ENCODE measurements around the gene NAA10.
A peak's percentile ranks its signal among the peaks of the same experiment; 100 is the strongest.

NAA10 gene

GRCh38 chrX:153941336-153942252 is 6.8 kb upstream of the NAA10 start (continued):
- no peak for TF ChIP-seq ZBTB26 (tag by site-specific recombination; optimal IDR thresholded peaks at IDR 0.05)
- no peak for TF ChIP-seq ZNF510 (tag by site-specific recombination; IDR thresholded peaks at IDR 0.05; ENCODE audit: insufficient replicate concordance)
- TF ChIP-seq ZNF341 (tag by site-specific recombination; IDR thresholded peaks at IDR 0.05; ENCODE audit: low read depth), result peak; percentile 38; the same call in 1 of the 2 replicates
- TF ChIP-seq PRDM1 (tag by site-specific recombination; IDR thresholded peaks at IDR 0.05), result no peak
- no peak for TF ChIP-seq HOXA7 (CRISPR knock-in tag; IDR thresholded peaks at IDR 0.05; ENCODE audit: borderline replicate concordance)
- TF ChIP-seq ZNF549 (tag by site-specific recombination; IDR thresholded peaks at IDR 0.05), result no peak
- no peak for TF ChIP-seq ZNF404 (tag by site-specific recombination; IDR thresholded peaks at IDR 0.05)
- peak; percentile 38; the same call in 1 of the 2 replicates for TF ChIP-seq ZBTB20 (tag by site-specific recombination; IDR thresholded peaks at IDR 0.05)
- TF ChIP-seq ZSCAN5A (tag by site-specific recombination; IDR thresholded peaks at IDR 0.05), result no peak
- TF ChIP-seq KLF7 (tag by site-specific recombination; IDR thresholded peaks at IDR 0.05; ENCODE audit: borderline replicate concordance), result no peak
- TF ChIP-seq KLF1 (tag by site-specific recombination; IDR thresholded peaks at IDR 0.05), result peak; percentile 58
- no peak for TF ChIP-seq ZSCAN23 (tag by site-specific recombination; IDR thresholded peaks at IDR 0.05)
- no peak for TF ChIP-seq ZNF596 (tag by site-specific recombination; IDR thresholded peaks at IDR 0.05)
- TF ChIP-seq ZNF521 (tag by site-specific recombination; IDR thresholded peaks at IDR 0.05), result no peak
- no peak for TF ChIP-seq ZNF169 (tag by site-specific recombination; IDR thresholded peaks at IDR 0.05)
- TF ChIP-seq ZFP41 (tag by site-specific recombination; IDR thresholded peaks at IDR 0.05; ENCODE audit: borderline replicate concordance), result no peak
- TF ChIP-seq ZSCAN16 (tag by site-specific recombination; IDR thresholded peaks at IDR 0.05), result no peak

GRCh38 chrX:153939573-153939972 is 4.7 kb upstream of the NAA10 start:
- no peak overlapping the region for H3K4me3 ChIP-seq (ENCODE audit: low read depth, low read length)
- no peaks in the 10 kb centered on the region for H3K9me3 ChIP-seq (ENCODE audit: control insufficient read depth, insufficient read depth, low read depth, low read length)
- peaks cover 2% of the 10 kb centered on the region; the same call in 1 of the 2 replicates for H3K4me1 ChIP-seq (ENCODE audit: control insufficient read depth, insufficient read depth, low read length)
- peak; percentile 25; the same call in 1 of the 2 replicates for TF ChIP-seq ZNF600 (tag by site-specific recombination; IDR thresholded peaks at IDR 0.05)
- no peak for TF ChIP-seq ZNF19 (tag by site-specific recombination; IDR thresholded peaks at IDR 0.05; ENCODE audit: low read depth)
- TF ChIP-seq GLIS1 (tag by site-specific recombination; IDR thresholded peaks at IDR 0.05), result peak; percentile 93
- TF ChIP-seq KLF17 (tag by site-specific recombination; IDR thresholded peaks at IDR 0.05), result peak; percentile 94
- 0 out of 2 replicates have a peak, but pooled peaks have one; percentile 11 for TF ChIP-seq ZNF398 (tag by site-specific recombination; IDR thresholded peaks at IDR 0.05)
- peak; percentile 28; the same call in 1 of the 2 replicates for TF ChIP-seq GLIS2 (tag by site-specific recombination; IDR thresholded peaks at IDR 0.05)
- TF ChIP-seq KLF1 (tag by site-specific recombination; IDR thresholded peaks at IDR 0.05), result peak; percentile 93
- TF ChIP-seq BCL11A (tag by site-specific recombination; IDR thresholded peaks at IDR 0.05; ENCODE audit: low read depth), result no peak
- peak; percentile 94 for TF ChIP-seq ZIC2 (tag by site-specific recombination; IDR thresholded peaks at IDR 0.05)
- H3K27ac ChIP-seq (ENCODE audit: extremely low read depth, low read depth, low read length), result no peak overlapping the region
- CTCF ChIA-PET, result interaction anchor here (0.8 to 14.7 kb wide), 8 partner anchors 9 to 479 kb away, joined by 3 to 267 read pairs (median 4); partner anchors contain the start of gene RENBP
- POLR2A ChIA-PET, result interaction anchor here (1.0 to 2.2 kb wide), 4 partner anchors 12 to 173 kb away, joined by 3 to 29 read pairs (median 5); no protein-coding TSS in a partner anchor
- H3K36me3 ChIP-seq (ENCODE audit: control insufficient read depth in 2 of 2, insufficient read depth in 1 of 2, low read length in 2 of 2), result peaks cover 0 to 3% of the 10 kb centered on the region in 2 experiments; a peak in 2 of 3 replicates
